Measurements from ENCODE around the gene ROMO1.
"Not testable (repeated sequence)": the region's sequence is repeated elsewhere in the genome, so short reads cannot be mapped to it uniquely, and the experiment has no call there.

ROMO1 gene

DNA sequence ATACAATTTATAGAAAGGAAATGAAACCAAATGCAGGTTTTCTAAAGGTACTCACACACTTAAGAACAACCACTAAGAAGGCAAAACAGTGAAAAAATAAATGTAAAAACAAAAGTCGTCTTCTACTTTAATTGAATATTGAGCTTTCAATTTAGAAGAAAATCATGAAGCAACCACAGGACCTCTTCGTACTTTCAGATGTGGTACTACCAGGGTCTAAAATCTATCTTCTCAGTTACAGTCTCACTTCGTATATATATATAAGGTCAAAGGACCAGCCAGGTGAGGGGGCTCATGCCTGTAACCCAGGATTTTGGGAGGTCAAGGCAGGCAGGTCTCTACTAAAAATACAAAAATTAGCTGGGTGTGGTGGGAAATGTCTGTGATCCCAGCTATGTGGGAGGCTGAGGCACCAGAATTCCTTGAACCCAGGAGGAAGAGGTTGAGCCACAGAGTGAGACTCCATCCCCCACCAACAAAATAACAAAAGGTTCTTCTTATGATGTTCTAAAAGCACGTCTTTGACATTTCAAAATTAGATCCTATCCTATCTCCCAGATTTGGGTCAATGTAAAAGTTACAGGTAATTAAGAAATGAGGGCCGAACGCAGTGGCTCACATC is 12.5 kb downstream of the ROMO1 start:
- no peak for DNase-seq (ENCODE audit: low spot score)

DNA sequence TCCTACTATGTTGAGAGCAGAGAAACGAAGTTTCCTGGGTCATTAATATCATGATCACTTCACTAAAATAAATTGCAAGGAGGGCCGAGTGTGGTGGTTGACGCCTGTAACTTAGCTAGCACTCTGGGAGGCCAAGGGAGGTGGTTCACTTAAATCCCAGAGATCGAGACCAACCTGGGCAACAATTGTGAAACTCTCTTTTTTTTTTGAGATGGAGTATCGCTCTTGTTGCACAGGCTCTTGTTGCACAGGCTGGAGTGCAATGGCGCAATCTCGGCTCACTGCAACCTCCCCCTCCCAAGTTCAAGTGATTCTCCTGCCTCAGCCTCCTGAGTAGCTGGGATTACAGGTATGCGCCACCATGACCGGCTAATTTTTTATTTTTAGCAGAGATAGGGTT is 13.9 kb downstream of the ROMO1 start:
- DNase-seq (ENCODE audit: low spot score) = not testable (repeated sequence)

DNA sequence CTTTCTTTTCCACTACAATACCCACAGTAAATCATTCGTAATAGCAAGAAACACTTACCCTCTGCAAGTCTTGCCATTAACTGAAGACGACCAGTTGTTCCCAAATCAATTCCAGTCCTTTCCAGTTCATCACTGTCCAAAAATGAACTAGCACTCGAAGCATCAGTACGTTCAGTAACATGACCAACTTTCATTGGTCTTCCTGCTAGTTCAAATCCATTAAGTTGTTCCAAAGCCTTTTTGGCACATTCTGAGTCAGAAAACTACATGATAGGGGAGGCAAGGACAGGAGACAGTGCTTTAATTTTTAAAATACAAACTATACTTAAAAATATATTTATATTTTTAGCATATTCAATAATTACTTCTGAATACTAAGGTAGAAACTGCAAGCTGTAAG is 14.9 kb downstream of the ROMO1 start:
- no peak for DNase-seq (ENCODE audit: low spot score)

DNA sequence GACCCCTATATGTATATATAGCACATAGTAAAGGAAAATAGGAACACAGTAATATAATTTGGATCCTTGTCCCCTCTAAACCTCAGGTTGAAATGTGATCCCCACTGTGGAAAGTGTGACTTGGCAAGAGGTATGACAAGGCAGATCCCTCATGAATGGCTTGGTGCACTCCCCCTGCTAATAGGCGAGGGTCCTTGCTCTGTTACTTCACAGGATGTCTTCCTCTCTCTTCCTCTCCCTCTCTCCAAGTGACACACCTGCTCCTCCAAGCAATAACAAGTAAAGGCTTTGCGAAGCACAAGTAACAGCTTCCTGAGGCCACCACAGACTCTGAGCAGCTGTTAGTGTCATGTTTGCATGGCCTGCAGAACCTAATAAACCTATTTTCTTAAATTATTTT is 16.4 kb downstream of the ROMO1 start:
- no peak for DNase-seq (ENCODE audit: low spot score)

DNA sequence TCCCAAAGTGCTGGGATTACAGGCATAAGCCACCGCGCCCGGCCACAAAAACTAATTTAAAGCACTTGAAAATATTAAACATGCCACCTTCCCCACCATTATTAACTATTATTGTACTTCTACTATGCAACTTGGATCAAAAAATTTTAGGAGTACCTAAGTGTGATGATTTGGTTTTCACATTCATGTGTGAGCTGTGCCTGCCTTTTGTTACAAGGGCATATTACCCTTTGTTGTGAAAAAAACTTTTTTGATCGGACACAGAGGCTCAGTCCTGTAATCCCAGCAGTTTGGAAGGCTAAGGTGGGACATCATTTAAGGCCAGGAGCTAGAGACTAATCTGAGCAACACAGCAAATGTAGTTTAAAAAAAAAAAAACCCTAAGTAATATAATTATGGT is 17.1 kb downstream of the ROMO1 start:
- no peak for DNase-seq (ENCODE audit: low spot score)

DNA sequence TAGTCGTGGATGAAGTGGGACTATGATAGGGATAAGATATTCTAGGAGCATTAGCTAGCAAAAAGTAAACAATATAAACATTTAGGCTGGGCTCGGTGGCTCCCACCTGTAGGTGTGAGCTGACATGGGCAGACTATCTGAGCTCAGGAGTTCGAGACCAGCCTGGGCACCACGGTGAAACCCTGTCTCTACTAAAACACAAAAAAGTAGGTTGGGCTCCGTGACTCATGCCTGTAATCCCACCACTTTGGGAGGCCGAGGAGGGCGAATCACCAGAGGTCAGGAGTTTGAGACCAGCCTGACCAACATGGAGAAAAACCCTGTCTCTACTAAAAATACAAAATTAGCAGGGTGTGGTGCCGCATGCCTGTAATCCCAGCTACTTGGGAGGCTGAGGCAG is 19.1 kb downstream of the ROMO1 start:
- DNase-seq (ENCODE audit: low spot score) = not testable (repeated sequence)

DNA sequence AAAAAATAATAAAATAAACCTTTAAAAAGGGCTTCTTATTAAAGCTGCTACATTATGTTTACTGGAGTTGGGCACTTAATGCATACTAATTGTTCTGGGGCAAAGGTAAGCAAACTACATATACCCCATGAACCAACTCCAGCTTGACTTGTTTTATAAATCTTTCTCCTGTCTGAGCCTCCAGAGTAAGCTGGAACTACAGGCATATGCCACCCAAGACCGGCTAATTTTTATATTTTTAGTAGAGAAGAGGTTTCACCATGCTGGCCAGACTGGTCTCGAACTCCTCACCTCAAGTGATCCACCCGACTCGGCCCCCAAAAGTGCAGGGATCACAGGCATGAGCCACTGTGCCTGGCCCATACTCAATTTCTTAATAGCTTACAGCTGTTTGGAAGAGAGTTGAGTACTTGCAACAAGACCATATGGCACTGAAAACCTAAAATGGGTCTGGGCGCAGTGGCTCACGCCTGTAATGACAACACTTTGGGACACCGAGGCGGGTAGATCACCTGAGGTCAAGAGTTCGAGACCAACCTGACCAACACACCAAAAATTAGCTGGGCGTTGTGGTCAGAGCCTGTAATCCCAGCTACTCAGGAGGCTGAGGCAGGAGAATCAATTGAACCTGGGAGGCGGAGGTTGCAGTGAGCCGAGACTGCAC is 19.9 kb downstream of the ROMO1 start:
- DNase-seq (ENCODE audit: low spot score) = no peak

DNA sequence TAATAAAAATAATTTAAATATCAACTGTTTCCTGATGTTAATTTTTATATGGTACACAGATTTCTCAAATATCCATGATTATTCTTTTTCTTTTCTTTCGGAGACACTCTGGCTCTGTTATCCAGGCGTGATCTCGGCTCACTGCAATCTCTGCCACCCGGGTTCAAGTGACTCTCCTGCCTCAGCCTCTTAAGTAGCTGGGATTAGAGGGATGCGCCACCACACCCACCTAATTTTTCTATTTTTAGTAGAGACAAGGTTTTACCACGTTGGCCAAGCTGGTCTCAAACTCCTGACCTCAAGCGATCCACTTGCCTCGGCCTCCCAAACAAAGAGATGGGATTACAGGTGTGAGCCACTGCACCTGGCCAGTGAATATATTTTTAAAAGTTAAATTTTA is 20.5 kb downstream of the ROMO1 start:
- DNase-seq (ENCODE audit: low spot score) = no peak

DNA sequence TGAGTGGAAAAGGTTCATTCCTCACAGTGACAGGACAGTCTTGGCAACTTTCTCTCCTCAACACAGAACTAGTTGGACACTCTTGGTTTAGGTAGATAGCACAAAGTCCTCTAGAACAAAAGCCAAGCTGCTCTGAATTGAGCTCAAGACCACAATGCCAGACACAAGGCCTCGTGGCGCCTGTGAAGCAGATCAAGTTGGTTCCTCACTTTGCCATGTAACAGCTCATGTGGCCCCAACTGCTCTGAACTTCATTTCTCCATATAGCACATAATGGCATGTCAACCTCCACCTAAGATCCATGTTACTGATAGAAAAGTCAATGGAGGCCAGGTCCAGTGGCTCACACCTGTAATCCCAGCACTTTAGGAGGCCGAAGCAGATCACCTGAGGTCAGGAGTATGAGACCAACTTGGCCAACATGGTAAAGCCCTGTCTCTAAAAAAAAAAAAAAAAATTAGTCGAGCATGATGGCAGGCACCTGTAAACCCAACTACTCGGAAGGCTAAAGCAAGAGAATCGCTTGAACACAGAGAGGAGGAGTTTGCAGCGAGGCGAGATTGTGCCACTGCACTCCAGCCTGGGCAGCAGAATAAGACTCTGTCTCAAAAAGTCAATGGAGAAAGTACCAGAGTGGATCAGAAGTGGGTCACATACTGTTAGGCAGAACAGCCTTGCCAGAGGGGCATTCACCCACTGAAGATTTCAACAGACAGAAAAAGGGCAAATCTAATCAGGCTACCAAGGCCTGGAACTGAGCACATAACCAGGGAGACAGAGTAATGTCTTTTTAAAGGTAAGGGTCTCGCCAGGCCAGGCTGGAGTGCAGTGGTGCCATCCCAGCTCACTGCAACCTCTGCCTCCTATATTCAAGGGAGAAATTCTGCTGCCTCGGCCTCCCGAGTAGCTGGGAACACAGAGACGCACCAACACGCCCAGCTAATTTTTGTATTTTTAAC is 21.2 kb downstream of the ROMO1 start:
- DNase-seq (ENCODE audit: low spot score) = no peak

DNA sequence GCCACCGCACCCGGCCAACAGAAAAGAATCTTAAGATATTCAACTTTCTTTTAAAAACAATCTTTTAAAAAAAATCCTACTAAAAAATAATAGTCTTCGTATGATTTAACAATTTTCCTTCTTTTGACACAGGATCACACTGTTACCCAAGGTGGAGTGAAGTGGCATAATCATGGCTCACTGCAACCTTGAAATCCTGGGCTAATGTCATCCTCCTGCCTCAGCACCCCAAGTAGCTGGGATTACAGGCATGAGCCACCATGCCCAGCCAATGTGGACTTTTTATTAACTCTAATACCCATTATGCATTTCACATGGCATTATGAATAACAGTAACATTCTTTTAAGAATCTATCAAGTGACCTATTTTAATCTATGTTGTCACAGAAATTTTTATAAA is 22.0 kb downstream of the ROMO1 start:
- DNase-seq (ENCODE audit: low spot score) = no peak

DNA sequence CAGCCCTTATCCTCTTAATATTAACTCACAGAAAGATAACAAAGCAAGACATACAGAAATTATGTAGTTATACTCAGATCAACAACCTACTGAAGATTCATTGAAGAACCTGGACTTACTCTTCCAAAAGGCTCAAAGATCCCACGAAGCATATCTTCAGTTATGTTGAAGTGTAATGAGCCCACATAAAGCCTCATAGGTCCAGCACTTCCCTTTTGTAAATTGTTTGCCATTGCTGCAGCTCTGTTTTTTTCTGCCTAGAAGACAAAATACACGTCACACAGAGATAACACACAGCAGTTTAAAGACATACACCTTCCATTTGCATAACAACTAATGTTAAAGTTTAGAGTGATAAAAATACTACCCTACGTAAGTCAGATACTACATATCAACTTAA is 22.4 kb downstream of the ROMO1 start:
- DNase-seq (ENCODE audit: low spot score) = no peak

DNA sequence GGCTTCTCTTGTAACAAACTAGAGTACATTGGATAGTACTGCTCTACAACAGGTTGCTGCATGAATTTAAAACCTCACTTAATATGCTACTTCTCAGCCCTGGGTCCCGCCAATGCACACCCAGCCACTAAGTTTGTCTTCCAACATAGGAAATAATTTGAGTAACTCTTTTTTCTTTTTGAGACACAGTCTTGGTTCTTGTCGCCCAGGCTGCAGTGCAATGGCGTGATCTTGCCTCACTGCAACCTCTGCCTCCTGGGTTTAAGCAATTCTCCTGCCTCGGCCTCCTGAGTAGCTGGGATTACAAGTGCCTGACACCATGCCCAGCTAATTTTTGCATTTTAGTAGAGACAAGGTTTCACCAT is 24.1 kb downstream of the ROMO1 start:
- not testable (repeated sequence) for DNase-seq (ENCODE audit: low spot score)

DNA sequence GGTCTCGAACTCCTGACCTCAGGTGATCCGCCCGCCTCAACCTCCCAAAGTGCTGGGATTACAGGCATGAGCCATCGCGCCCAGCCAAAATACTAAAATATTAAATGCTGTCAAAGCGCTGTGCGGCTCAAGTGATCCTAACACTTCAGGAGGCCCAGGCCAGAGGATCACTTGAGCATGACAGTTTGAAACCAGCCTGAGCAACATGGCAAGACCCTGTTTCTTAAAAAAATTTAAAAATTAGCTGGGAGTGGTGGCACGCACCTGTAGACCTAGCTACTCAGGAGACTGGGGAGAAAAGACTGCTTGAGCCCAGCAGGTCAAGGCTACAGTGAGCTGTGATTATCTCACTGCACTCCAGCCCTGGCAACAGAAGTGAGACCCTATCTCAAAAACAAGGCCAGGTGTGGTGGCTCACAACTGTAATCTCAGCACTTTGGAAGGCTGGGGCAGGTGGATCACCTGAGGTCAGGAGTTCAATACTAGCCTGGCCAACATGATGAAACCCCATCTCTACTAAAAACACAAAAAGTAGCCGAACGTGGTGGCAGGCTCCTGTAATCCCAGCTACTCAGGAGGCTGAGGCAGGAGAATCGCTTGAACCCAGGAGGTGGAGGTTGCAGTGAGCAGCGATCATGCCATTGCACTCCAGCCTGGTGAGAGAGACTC is 24.6 kb downstream of the ROMO1 start:
- not testable (repeated sequence) for DNase-seq (ENCODE audit: low spot score)

DNA sequence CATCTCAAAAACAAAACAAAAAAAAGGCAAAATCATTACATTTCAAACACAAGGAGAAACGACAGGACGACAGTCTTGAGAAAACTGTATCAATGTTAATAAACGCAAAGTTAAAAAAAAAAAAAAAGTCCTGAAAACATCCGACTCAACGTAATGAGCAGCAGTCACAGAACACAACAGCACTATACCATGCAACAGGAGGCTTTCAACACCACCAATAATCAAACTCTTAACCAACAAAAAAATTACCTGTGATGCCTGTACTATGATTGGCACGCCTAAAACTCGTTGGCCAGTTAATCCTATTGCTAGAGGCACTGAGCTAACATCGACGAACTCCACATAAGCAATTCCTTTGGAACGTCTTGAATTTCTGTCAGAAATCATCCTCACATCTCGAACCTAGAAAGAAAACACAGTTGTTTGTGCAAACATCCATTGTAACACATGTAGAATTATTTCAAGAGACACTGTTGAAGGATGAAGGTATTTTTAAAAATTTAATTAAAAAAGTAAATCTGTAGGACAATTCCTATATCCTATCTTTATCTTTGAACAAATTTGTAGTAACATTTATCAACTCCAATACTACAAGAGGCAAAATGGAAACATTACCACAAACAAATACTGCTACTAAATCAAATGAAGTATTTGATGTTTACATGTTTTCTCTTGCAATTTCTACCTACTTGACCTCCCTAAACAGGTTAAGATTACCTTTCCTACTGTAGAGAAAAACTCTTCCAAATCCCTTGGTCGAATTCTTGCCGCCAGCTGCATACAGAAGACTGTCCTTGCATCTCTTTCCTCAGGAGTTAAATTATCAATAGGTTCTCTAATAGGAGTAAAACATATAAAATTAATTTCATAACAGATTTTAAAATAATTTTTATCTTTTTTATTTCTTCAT is 25.4 kb downstream of the ROMO1 start:
- DNase-seq (ENCODE audit: low spot score) = no peak

DNA sequence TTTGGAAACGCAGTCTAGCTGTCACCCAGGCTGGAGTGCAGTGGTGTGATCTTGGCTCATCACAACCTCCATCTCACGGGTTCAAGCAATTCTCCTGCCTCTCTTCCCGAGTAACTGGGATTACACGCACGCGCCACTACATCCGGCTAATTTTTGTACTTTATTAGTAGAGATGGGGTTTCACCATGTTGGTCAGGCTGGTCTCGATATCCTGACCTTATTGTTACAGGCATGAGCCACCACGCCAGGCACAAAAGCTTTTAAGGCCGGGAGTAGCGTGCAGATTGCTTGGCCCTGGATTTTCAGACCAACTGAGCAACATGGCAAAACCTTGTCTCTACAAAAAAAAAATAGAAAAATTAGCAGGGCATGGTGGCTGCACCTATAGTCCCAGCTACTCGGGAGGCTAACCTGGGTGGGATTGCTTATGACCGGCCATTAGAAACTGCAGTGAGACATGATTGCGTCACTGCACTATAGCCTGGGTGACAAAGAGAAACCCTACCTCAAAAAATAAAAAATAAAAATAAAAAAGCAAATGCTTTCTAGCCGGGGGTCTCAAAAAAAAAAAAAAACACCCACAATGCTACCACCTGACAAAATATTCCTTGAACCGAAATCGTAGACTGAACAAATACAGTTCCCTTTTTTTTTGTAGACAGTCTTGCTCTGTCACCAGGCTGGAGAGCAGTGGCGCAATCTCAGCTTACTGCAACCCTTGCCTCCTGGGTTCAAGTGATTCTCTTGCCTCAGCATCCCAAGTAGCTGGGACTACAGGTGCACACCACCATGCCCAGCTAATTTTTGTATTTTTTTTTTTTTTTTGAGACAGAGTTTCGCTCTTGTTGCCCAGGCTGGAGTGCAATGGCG is 27.9 kb downstream of the ROMO1 start:
- DNase-seq (ENCODE audit: low spot score) = no peak

DNA sequence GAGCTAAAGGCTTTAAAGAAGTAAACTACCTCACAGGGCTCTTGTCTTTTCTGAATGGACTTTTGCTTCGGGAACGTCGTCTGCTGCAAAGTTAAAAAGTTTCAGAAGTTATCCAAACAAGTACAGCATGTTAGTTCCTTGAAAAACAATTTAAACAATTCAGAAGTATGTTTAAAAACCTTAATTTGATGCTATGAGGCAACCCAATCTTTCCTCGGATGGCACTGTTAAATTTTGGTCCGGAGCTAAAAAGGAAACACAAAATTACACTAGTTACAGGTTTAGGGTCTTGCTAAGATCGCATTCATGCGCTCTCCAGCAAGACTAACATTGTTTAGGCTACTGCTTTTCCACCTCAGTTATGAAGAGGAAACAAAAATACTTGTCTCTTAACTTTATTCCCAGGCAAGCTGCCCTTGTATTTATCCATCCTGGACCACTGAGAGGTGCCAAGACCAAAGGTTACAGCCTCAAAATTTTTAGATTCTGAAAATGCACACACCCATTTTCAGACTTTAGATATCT is 30.1 kb downstream of the ROMO1 start:
- DNase-seq (ENCODE audit: low spot score) = no peak

DNA sequence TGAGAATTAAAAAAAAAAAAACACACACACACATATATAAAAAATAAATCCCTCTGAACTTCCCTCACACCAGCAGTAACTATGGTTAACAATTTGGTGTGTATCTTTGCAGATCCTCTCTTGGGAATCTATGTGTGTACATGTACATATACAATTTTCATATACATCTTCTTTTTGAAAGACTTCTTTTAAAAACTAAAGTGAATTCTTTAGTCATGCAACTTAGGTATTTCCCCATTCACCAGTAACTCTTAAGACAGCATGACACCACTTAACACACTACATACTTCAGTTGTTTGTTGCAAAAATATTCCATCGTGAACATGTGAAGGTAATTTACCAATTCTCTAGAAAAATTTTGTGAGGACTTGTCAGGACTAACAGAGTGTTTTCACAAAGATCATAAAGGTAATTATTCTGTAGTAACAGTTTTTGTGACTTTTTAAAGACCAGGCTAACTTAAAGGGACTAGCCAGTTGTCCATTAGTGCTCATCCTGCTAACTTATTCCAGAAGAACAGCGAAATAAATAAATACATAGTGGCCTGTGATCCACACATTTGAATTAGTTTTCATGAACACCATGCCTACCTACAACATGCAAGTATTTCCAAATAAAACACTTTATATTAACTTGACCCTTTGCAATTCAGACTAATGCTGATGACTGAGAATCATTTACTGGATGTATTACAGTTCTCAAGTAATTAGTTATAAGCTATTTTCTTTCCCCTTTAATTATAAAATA is 30.8 kb downstream of the ROMO1 start:
- no peak for DNase-seq (ENCODE audit: low spot score)

DNA sequence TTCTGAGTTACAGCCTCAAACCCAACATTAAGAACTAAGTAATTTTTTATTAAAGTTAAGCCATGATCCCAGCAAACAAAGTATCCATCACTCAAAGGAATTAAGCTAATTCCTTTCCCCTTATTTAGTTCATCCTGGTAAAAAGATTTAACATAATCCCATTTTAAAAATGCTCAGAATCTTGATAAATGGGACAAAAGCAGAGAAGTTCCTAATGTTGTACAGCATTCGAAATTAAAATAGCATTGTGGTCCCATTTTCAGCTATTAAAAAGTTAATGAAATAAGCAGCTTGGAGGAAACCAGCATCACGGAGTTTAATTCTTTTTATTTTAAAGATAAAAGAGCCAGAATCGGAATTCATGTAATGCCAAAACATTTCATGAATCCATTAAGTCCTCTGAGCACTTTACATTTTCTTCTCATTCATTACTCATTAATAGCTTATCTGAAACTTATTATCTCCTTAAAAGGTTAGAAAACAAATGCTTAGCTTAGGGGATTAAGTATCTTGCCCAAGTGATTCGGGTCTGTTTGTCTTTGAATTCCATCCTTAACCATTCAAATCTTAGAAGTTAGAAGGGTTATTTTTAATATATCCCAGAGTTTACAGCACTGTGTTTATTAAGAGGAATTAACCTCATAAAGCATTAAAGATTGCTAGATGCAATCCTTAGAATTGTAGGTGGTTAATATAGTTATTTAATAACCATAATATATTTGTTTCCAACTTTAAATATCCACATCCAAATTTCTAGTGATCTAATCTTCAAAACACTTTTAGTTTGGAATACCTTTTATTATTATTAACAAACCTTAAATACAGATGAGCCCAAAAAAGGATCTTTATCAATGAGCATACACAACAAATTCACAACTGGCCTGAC is 31.6 kb downstream of the ROMO1 start:
- no peak for DNase-seq (ENCODE audit: low spot score)

DNA sequence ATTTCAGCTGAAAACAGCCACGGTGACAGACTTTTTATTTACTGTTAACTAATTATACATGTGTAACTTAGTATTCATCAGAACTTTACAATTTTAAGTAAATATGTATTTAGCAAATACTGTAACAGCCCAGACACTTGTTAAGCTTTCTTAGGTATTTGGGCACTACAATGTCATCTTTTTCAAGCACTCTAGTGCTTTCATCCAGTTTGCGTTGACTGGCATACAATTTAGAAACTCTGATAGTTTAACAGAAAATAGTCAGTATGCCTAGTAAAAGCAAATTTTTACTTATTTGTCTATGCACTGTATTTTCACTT is 32.2 kb downstream of the ROMO1 start:
- no peak for DNase-seq (ENCODE audit: low spot score)

Data from CD4-positive, alpha-beta T cell treated with Interleukin-2 at 100 ng/mL for 4 hours (primary cell).